Lower lobe of right lung (tissue), 2 donors: Measurements from ENCODE around the gene MPST. TPM values are rescaled to one million over a fixed set of nuclear protein-coding genes. Genes with fewer than 3 reads are reported as not detected.

ENCODE experiments used
- ATAC-seq, 2 donors: fragments of 200-7000 bp; cut with Tn5 transposase; one replicate each; pipeline ENCODE4 v1.9.1; 2020 to 2022; ENCODE audit warnings: mild to moderate bottlenecking in 2 of 2, moderate library complexity in 2 of 2
- DNase-seq: peaks from one replicate; pipeline ENCODE4 v3.0.0-alpha.2; 2020
- H3K27ac ChIP-seq: fragments of 200-600 bp; one replicate; pipeline ENCODE4 v1.8.0; 2022
- H3K27me3 ChIP-seq: fragments of 200-600 bp; one replicate; pipeline ENCODE4 v1.8.0; 2022; ENCODE audit warnings: low read depth
- H3K36me3 ChIP-seq: fragments of 200-600 bp; one replicate; pipeline ENCODE4 v1.8.0; 2022; ENCODE audit warnings: mild to moderate bottlenecking
- H3K4me1 ChIP-seq: fragments of 200-600 bp; one replicate; pipeline ENCODE4 v1.8.0; 2022
- H3K4me3 ChIP-seq: fragments of 200-600 bp; one replicate; pipeline ENCODE4 v1.8.0; 2022; ENCODE audit warnings: mild to moderate bottlenecking
- H3K9me3 ChIP-seq: fragments of 200-600 bp; one replicate; pipeline ENCODE4 v1.8.0; 2022
- CTCF ChIP-seq: fragments of 200-600 bp; IDR thresholded peaks from one replicate; pipeline ENCODE4 v1.8.0; 2022; ENCODE audit warnings: antibody characterized with exemption, mild to moderate bottlenecking
- intact Hi-C: fragments of 100-400 bp; cut with DNase I; formaldehyde crosslinking; loops from one replicate; pipeline ENCODE4 v1.11.0; 2022
- total RNA-seq: library from RNA; stranded (reverse); fragmentation: NEBNext Ultra II Directional; extraction: Animal tissue kit (Norgen Biotek cat#: 25700); gene quantifications from one replicate; pipeline ENCODE4 v1.2.1, GENCODE V29; 2021
- donor health status: DM: no; HTN: yes; CAD: no; lungs with severe emphysema.

Gene MPST
- total RNA-seq, 1 donor from 2014 or later: 73.2 TPM

GRCh38 chr22:36977947-36978660 is 41.4 kb upstream of the MPST start:
- H3K27me3 ChIP-seq: no peaks in the 10 kb centered on the region
- intact Hi-C loops: loop anchor here (10.0 kb wide), 1 partner anchor 193 kb away; no protein-coding TSS in a partner anchor
- H3K36me3 ChIP-seq: no peaks in the 10 kb centered on the region
- peak; percentile 92 for TF ChIP-seq CTCF
- peak overlapping the region; percentile 60 for H3K27ac ChIP-seq
- peaks cover 8% of the 10 kb centered on the region for H3K4me1 ChIP-seq
- peak; percentile 98 for ATAC-seq
- H3K4me3 ChIP-seq: peak overlapping the region; percentile 52
- H3K9me3 ChIP-seq: no peaks in the 10 kb centered on the region
- DNase-seq: peak; percentile 94

GRCh38 chr22:36979016-36979910 is 40.3 kb upstream of the MPST start:
- Histone ChIP-seq H3K36me3 (no peaks in the 10 kb centered on the region), H3K4me1 (peaks cover 8% of the 10 kb centered on the region), H3K4me3 (no peak overlapping the region), H3K27ac (no peak overlapping the region), H3K27me3 (peaks cover 3% of the 10 kb centered on the region), H3K9me3 (no peaks in the 10 kb centered on the region)
- intact Hi-C loops: loop anchor here (10.0 kb wide), 1 partner anchor 194 kb away; no protein-coding TSS in a partner anchor
- no peak for ATAC-seq
- TF ChIP-seq CTCF: no peak
- no peak for DNase-seq

- intact Hi-C loops: no loop called here
- no peak for ATAC-seq
- no peak overlapping the region for H3K27ac ChIP-seq
Measured at GRCh38 chr22:36981247-36981775, 38.2 kb upstream of the MPST start.

GRCh38 chr22:36982136-36982535 is 37.4 kb upstream of the MPST start:
- no peak overlapping the region for H3K4me3 ChIP-seq
- ATAC-seq (no peak), DNase-seq (no peak)
- intact Hi-C loops: no loop called here
- no peaks in the 10 kb centered on the region for H3K36me3 ChIP-seq
- no peak overlapping the region for H3K27ac ChIP-seq
- peaks cover 7% of the 10 kb centered on the region for H3K4me1 ChIP-seq
- peaks cover 16% of the 10 kb centered on the region for H3K9me3 ChIP-seq
- peaks cover 7% of the 10 kb centered on the region for H3K27me3 ChIP-seq
- no peak for TF ChIP-seq CTCF

More at GRCh38 chr22:36981247-36981775, 38.2 kb upstream of the MPST start:
- Histone ChIP-seq H3K27me3 (peaks cover 7% of the 10 kb centered on the region), H3K36me3 (no peaks in the 10 kb centered on the region), H3K9me3 (peaks cover 13% of the 10 kb centered on the region), H3K4me3 (no peak overlapping the region), H3K4me1 (peaks cover 8% of the 10 kb centered on the region)
- no peak for TF ChIP-seq CTCF
- no peak for DNase-seq

- intact Hi-C loops: no loop called here
- Histone ChIP-seq H3K36me3 (no peaks in the 10 kb centered on the region), H3K27me3 (peaks cover 10% of the 10 kb centered on the region), H3K27ac (no peak overlapping the region), H3K4me1 (no peaks in the 10 kb centered on the region), H3K4me3 (no peak overlapping the region), H3K9me3 (peaks cover 16% of the 10 kb centered on the region)
- TF ChIP-seq CTCF: no peak
- DNase-seq (no peak), ATAC-seq (no peak)
Measured at GRCh38 chr22:36985211-36985889, 34.2 kb upstream of the MPST start.
